Endothelial cell (in vitro differentiated cells): Measurements from ENCODE around the gene NPHP3. TPM values are rescaled to one million over a fixed set of nuclear protein-coding genes. Genes with fewer than 3 reads are reported as not detected.

Experiments
- DNase-seq: peaks from one replicate; pipeline ENCODE4 v3.0.0; 2021; ENCODE audit warnings: low spot score
- H3K27ac Mint-ChIP-seq: one replicate; pipeline ENCODE4 v1.8.0; 2021; ENCODE audit warnings: mixed read lengths, inconsistent platforms; ENCODE audit not compliant: unreplicated experiment
- H3K27me3 Mint-ChIP-seq: one replicate; pipeline ENCODE4 v1.8.0; 2021; ENCODE audit warnings: mild to moderate bottlenecking, moderate library complexity, mixed read lengths, inconsistent platforms; ENCODE audit not compliant: unreplicated experiment
- H3K36me3 Mint-ChIP-seq: one replicate; pipeline ENCODE4 v1.8.0; 2021; ENCODE audit warnings: mild to moderate bottlenecking, low read depth, mixed read lengths, inconsistent platforms; ENCODE audit not compliant: unreplicated experiment
- H3K4me1 Mint-ChIP-seq: one replicate; pipeline ENCODE4 v1.8.0; 2021; ENCODE audit warnings: mild to moderate bottlenecking, mixed read lengths, inconsistent platforms; ENCODE audit not compliant: unreplicated experiment
- H3K4me3 Mint-ChIP-seq: one replicate; pipeline ENCODE4 v1.8.0; 2021; ENCODE audit warnings: mild to moderate bottlenecking, mixed read lengths, inconsistent platforms; ENCODE audit not compliant: unreplicated experiment
- H3K9me3 Mint-ChIP-seq: one replicate; pipeline ENCODE4 v1.8.0; 2021; ENCODE audit warnings: mixed read lengths, inconsistent platforms; ENCODE audit not compliant: unreplicated experiment
- CTCF ChIP-seq: fragments of 200-600 bp; sonication (generic); IDR thresholded peaks from one replicate; pipeline ENCODE4 v1.5.0; 2021; ENCODE audit warnings: antibody characterized with exemption; ENCODE audit not compliant: unreplicated experiment
- total RNA-seq: library from RNA; stranded (reverse); fragmentation: NEBNext Ultra II Directional; extraction: Animal tissue kit (Norgen Biotek cat#: 25700); gene quantifications from one replicate; pipeline ENCODE4 v1.2.1, GENCODE V29; 2021; ENCODE audit not compliant: unreplicated experiment

Gene NPHP3
- total RNA-seq, 1 donor from 2014 or later = 30.0 TPM

GRCh38 chr3:132738314-132738713 is 16.1 kb upstream of the NPHP3 start:
- H3K4me1 Mint-ChIP-seq = peaks cover 16% of the 10 kb centered on the region
- H3K27me3 Mint-ChIP-seq = peaks cover 1% of the 10 kb centered on the region
- no peak for TF ChIP-seq CTCF
- H3K36me3 Mint-ChIP-seq = no peaks in the 10 kb centered on the region
- no peak overlapping the region for H3K27ac Mint-ChIP-seq
- DNase-seq = no peak
- H3K9me3 Mint-ChIP-seq = no peaks in the 10 kb centered on the region
- no peak overlapping the region for H3K4me3 Mint-ChIP-seq

DNA sequence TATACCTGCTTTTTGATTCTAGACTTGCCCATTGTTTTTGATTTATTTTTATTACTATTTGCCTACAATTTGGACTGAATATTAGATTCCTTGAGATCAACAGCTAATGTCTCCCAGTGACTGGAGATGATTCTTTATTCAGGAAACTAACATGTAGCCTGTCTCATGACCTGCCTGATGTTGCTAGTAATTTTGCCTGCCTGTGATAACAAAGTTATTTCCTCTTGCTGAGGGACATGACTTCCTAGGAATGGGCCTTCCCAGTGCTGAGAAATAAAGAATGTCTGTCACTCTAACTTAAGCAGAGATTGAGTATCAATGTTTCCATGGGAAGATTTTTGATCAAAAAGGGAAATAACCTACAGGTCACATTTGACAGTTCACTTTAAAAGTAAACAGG is 13.4 kb upstream of the NPHP3 start:
- no peaks in the 10 kb centered on the region for H3K9me3 Mint-ChIP-seq
- H3K36me3 Mint-ChIP-seq = no peaks in the 10 kb centered on the region
- H3K27me3 Mint-ChIP-seq = peaks cover 1% of the 10 kb centered on the region
- TF ChIP-seq CTCF = no peak
- peak overlapping the region; percentile 90 for H3K27ac Mint-ChIP-seq
- peaks cover 16% of the 10 kb centered on the region for H3K4me1 Mint-ChIP-seq
- no peak overlapping the region for H3K4me3 Mint-ChIP-seq
- no peak for DNase-seq

DNA sequence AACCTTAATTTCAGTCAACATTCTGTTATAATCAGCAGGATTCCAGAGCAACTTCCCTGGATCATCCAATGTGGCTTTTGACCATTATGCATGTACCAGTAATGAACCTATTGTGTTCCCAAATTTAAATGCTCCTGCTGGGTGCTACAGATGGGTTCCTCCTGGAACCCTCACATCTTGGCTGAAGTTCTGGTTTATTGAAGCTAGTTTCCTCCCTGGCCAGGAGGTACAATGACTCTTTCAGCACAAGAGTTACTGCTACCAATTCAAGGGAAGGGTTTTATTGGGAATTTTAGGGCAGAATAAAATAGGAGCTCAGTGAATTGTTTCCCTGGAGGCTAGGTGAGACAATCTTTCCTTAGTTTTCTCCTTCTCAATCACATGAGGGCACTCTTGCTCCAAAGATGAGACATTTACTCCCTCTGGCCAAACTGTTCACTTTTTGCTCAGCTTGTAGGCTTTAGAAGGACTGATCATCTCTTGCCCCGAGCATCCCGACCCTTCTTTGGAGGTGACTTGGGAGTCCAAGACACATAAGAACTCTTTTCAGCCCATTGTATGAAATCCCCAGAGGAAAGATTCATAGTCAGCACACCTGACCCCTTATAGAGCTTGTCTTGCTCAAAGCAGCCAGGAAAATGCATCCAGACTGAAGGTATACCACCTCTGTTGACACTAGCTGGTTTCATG is 8.8 kb upstream of the NPHP3 start:
- TF ChIP-seq CTCF = no peak
- Mint-ChIP-seq H3K4me3 (no peak overlapping the region), H3K9me3 (no peaks in the 10 kb centered on the region), H3K36me3 (no peaks in the 10 kb centered on the region), H3K4me1 (peaks cover 9% of the 10 kb centered on the region), H3K27me3 (no peaks in the 10 kb centered on the region), H3K27ac (no peak overlapping the region)
- DNase-seq = peak; percentile 33

DNA sequence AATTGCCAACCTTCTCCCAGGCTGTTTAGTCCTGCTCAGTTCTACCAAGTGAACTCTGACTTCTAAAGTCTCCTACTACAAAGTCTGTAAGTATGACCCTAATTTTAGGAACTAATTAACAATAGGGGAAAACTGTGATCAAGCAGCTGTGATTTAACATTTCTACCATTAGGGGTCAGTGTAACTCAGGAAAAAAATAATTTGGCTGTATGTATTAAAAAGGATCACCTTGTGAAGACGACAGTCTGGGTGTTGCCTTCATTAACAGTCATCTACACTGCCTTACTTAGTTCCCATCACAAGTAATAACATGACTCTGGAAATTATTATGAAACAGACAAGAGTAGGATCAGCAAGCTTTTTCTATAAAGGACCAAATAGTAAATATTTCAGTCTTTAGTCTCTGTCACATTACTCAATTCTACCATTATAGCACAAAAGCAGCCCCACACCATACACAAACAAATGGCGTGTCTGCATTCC is 4.2 kb upstream of the NPHP3 start:
- no peak for DNase-seq
- Mint-ChIP-seq H3K4me3 (no peak overlapping the region), H3K36me3 (no peaks in the 10 kb centered on the region), H3K9me3 (no peaks in the 10 kb centered on the region), H3K27me3 (peaks cover 10% of the 10 kb centered on the region), H3K4me1 (peaks cover 7% of the 10 kb centered on the region), H3K27ac (no peak overlapping the region)
- TF ChIP-seq CTCF = peak; percentile 93
